GM19452 (cell line): Measurements from ENCODE around the gene ACTL6A.

Source experiments
- ATAC-seq: cut with Tn5 transposase; IDR thresholded peaks from one replicate; pipeline ENCODE4 v1.9.1; 2021; ENCODE audit not compliant: unreplicated experiment

ACTL6A gene

DNA sequence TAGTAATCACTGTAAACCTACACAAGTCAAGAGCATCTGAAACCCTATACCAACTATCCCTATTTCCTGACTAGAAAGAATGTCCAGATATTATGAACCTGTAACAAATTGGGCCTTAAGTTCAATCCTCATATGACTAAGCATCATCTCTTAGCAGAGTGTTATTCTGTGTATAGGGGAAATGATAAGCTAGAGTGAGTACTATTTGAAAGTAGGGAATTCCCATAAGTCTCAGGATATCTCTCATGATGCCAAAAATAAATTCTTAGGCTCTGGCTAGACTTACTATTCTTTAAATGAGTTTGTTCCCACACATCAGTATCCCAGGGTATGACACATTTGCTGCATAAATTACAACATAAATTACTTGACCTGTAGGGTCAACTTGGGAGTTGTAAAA lies 26.4 kb downstream of the ACTL6A start:
- no peak for ATAC-seq

DNA sequence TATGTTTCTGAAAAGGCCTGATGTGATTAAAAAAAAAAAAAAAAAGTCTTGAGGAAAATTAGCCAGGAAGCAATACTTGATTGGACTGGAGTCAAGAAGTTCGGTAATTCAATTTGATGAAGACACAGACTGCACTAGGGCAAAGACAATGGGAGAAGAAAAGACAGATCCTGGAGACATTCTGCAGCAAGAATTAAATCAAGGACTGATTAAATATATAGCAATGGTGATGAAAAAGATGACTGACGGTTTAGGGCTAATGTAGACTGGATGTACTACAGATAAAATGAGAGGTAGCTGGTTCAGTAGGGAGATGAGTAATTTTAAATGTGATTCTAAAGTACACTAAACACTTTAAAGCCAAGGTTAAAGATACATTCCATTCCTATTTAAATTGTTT lies 27.9 kb downstream of the ACTL6A start:
- no peak for ATAC-seq

DNA sequence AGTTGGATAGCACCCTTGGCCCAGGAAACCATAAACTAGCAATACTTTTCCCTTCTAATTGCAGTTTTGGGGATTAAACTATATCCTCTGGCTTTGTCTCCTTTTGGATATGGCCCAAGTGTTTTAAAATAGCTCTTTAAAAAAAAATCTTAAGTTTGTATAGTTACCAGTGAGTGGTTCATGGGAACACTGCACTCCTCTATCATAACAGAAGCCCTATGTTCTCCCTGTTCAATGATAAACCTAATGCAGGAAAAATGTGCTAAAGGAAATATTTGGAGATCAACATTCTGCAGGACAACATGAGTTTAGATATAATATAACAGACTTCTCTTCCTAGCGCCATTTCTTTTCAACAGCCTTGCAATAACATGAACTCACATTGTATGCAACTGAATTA lies 28.6 kb downstream of the ACTL6A start:
- no peak for ATAC-seq

DNA sequence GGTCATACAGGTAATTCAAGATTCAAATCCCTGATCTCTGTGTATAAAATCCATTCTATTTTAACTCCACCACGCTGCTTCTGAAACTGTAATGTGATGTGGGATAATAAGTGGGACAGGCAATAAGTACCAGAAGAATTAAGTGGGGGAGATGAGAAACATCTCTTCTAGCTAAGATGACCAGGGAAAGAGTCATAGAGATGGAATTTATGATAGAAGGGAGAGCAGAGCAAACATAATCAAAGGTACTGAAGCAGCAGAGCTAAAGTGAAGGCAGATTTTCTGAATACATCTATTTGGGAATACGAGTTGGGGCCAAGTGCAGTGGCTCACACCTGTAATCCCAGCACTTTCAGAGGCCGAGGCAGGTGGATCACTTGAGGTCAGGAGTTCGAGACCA lies 36.8 kb downstream of the ACTL6A start:
- no peak for ATAC-seq

DNA sequence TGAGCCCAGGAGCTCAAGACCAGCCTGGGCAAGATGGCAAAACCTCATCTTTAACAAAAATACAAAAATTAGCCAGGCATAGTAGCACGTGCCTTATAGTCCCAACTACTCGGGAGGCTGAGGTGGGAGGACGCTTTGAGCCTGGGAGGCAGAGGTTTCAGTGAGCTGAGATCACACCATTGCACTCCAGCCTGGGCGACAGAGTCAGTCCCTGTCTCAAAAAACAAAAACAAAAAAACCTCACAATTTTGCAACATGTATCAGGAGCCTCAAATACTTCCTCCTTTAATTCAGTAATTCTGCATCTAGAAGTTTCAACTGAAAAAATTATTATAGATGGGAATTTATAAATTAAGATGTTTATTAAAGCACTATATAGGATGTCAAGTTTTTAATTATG lies 40.6 kb downstream of the ACTL6A start:
- no peak for ATAC-seq

DNA sequence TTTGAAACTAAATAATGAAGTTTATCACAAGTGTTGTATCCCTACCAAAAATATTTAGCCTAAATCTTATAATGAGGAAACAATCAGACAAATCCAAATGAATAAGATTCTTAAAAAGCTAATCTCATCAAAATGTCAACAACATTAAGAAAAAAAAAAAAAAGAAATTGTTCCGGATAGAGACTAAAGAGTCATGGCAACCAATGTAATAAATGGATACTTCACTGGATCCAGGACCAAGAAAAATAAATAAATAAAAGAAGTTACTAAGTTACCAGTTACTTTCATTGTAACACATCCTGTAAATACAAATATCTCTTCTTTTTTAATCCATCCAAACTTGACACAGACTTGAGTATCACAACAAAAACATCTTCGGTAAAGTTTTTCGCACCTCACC lies 41.1 kb downstream of the ACTL6A start:
- ATAC-seq = no peak

DNA sequence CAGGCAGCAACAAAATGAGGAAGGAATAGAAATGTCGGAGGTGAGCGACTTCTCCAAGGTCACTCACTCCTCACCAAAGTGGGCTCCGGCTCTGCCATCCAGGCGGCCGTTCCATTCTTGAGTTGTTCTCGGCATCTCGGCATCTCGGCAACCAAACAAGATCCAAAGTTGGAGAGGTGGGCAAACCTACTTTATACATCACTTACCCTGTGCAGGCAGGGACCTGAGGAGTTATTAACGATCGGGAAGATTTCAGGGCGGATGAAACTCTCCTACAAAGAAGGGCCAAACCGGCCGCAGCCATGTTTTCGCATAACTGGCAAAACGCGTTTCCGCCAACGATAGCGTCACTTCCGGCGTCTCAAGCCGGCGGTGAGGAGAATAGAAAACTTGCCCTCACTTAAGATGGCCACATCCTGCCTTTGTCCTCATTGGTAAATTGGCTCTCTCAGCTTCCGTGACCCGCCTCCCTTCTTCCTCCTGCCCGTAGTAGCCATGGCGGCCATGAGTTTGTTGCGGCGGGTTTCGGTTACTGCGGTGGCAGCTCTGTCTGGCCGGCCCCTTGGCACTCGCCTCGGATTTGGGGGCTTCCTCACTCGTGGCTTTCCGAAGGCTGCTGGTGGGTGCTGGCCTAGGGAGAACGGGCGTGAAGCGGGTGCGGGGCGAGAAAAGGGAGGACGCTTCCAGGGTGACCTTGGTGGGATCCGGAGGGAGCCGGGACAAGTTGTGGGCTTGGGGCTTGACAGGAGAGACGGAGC lies 41.8 kb downstream of the ACTL6A start, which contains the start of the genes MRPL47 and NDUFB5:
Gene MRPL47 (minus strand): TSS at position 318 of the 758 bp plus-strand sequence. CDS start 14 bp downstream, at position 304.
Gene NDUFB5 (plus strand): TSS at position 474 of the 758 bp plus-strand sequence. CDS start 22 bp downstream, at position 496.
- peak; percentile 94 for ATAC-seq

DNA sequence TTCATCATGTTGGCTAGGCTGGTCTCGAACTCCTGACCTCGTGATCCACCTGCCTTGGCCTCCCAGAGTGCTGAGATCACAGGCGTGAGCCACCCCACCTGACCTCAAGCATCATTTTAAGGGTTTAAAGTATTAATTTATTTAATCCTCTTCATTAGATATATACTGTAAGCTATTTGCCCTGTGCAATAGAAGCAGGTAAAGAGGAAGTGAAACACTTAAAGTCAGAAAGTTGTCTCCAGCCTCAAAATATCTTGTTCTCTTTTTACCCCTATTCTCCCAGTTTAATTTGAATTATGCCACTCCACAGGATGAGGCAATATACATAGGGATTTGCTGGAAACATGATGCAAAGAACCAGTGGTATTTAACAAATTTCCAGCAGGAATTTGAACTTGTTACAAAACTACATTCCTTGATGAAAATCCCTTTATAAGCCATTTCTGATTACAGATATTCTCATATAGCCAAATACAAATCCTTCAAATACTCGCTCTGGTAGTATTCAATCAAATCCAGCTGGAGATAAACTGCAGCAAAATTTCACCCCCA lies 43.9 kb downstream of the ACTL6A start:
- ATAC-seq = no peak

DNA sequence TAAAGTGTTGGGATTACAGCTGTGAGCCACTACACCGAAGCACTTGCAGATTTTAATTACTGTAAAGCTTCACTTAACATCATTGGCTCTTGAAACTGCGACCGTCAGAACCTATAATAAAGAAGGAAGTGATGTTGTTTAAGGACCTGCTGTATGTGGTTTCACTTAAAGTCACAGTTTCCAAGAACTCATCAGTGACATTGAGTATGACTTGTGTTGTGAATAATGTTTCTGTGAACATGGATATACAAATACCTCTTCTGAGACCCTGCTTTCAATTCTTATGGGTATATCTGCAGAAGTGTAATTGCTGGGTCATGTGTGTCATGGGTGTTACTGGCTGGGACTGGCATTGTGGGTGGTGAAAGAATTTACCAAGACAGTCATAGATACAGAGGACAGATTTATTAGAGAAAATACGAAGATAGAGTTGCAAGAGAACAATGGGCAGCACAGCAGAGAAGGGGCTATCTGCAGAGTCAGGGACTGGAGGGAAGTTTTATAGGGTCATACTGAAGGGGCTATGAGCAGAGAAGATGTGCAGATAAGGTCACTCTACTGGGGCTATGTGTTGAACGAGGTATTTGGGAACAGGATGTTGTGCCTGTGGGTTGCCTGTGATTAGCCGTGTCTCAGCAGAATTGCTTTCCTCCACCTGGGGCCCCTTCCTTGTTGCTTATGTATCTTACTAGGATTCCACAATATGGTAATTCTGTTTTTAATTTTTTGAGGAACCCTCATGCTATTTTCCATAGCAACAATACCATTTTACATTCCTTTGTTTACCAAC lies 46.4 kb downstream of the ACTL6A start:
- ATAC-seq = peak; percentile 48

DNA sequence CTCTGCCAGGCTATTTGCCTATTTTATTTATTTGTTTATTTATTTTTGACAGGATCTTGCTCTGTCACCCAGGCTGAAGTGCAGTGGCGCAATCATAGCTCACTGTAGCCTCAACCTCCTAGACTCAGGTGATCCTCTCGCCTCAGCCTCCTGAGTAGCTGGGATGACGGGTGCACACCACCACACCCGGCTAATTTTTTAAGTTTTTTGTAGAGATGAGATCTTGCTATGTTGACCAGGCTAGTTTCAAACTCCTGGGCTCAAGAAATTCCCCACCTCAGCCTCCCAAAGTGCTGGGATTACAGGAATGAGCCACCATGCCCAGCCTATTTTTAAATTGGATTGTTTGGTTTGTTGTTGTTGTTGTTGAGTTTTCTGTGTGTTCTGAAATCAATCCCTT lies 47.3 kb downstream of the ACTL6A start:
- no peak for ATAC-seq

DNA sequence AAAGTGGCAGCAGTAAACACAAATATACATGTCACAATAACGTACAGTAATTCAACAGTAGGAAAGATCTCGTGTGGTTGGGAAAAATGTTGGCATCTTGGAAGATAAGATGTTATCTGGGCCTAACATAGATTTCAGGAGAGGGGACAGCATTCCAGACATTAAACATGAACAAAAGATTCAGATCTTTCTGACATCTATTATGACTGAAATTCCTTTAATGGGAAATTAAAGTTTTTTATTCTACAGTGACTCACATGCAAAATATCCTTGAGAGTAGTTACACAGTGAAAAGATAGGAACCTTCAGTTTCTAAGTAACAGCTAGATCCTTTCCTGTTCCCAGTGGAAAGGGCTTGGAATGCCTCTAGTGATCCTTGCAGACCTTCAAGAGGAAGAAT lies 51.1 kb downstream of the ACTL6A start:
- no peak for ATAC-seq

DNA sequence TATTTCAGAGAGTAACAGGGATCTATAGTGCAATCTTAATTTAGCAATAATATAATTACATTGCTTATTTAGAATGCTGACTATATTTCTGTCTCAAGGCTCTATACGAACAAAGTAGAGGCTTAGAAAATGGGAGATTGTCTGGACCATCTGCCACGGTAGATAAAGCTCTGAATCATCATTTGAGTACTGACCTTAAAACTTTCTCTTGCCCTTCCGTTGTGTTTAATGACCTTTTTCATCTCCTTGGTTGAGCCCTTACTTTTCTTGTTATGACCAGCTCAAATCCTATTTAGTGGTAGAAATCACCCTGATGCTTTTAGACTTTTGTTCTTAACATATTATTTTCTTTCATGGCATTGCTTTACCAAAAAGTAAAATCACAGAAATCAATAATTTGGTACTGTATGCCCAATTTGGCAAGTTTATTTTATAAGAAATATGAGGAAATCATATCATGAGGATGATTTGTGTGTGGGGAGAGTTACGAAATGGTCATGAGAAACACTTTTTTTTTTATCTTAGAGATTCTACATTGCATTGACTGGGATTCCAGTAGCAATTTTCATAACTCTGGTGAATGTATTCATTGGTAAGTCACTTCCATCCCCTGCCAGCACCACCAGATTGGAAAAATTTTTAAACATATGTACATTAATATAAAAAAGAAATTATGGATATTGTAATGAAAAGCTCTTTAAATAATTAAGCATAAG lies 52.9 kb downstream of the ACTL6A start:
- ATAC-seq = no peak

DNA sequence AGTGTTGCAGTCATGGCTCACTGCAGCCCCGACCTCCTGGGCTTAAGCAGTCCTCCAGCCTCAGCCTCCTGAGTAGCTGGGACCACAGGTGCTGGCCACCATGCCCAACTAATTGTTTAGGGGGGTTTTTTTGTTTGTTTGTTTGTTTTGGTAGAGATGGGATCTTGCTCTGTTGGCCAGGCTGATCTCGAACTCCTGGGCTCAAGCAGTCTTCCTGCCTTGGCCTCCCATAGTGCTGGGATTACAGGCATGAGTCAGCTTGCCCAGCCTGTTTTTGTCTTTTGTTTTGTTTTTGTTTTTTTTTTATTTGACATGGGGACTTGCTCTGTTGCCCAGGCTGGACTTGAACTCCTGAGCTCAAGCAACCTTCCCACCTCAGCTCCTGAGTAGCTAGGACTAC lies 59.3 kb downstream of the ACTL6A start:
- no peak for ATAC-seq

DNA sequence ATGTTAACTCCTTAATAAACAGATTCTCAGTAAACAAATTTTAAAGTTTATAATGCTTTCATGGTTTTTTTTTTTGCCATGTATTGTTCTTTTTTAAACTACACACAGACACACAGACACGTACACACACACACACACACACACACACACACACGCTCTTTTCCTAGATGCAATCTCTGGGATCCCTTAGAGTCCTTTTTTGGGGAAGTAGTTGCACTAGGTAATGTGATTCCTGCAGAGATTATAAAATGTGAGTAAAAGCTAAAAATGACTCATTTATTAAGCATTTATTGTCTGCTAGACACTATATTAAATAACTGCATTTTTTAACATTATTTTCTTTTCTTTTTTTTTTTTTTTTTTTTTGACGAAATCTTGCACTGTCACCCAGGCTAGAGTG lies 61.7 kb downstream of the ACTL6A start:
- no peak for ATAC-seq

DNA sequence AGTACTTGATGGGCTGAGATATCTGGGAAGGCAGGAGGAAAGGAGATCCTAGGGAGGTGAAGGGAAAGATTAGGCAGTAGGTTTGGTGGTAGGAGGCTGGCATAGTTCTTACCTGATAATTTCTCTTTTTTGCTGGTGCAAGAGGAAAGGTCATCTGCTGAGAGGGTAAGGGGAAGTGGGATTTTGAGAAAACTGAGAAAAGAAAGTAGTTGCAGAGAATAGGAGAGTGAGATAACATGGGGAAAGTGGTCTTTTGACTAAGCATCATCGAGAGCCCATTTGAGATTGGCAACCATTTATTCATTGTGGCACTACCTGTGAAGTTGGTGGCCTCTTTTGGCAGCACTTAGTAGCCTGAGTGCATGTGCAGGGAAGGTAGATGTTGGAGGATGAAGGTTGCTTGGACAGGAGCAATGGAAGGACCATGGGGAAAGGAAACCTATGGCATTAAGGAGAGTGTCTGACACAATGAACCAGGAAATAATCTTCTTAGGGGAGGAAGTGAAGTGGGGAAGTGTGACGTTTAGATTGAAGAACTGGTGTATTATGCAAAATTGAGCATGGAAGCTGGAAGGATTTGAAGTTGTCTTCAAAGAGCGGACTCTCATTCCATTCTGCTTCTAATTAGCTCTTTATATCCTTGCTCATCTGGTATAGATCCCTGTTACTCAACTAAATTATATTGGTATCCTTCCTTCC lies 68.2 kb downstream of the ACTL6A start:
- ATAC-seq = no peak
